ENCODE data around the gene SLIT3.

Gene SLIT3

DNA sequence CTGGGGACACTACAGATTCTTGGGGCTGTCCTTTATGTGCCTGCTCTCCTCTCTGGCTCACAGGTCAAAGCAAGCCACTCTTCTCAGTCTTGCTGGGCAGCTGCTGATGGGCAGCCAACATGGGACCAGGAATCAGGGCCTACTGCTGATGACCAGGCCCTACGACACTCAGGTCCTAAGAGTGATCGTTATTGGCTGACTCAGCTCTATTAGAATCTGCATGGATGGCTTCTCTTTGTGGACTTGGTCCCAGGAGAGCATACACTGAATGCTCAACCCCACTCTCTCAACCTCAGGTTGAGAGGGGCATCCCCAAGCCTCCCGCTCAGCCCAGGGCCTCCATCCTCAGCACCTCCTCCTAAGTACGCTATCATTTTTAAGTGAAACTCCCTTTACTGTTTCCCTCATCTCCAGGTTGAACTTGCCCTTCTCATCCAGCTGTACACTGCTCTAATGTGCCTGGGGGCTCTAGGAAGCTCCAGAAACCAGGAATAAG, 471.0 kb downstream of the SLIT3 start:
- no peak for ATAC-seq

DNA sequence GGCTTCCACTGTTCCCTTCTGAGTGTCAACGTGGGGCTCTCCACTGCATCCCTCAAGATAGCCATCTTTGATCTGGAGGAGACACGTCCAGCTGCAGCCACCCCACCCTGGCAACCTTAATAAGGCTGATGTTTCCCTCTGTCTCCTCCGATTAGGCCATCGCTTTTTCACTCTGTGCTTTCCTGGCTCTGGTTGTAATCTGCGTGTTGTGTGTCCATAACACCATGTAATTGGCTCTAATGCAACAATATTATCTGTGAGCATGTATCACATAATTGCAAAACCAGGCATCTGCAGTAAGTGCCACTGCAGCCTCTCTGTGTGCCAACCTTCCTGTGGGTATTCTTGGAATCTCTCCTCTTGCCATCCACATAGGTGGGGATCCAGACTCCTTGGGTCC, 471.9 kb downstream of the SLIT3 start:
- TF ChIP-seq ESRRG (CRISPR knock-in tag; IDR thresholded peaks at IDR 0.05) (no peak; the same call in 1 of the 2 replicates), ZNF8 (CRISPR knock-in tag; IDR thresholded peaks at IDR 0.05) (no peak), TCF4 (CRISPR knock-in tag; IDR thresholded peaks at IDR 0.05; ENCODE audit: borderline replicate concordance) (peak; percentile 77; the same call in 1 of the 2 replicates)
- TF ChIP-seq, protein P1, sequence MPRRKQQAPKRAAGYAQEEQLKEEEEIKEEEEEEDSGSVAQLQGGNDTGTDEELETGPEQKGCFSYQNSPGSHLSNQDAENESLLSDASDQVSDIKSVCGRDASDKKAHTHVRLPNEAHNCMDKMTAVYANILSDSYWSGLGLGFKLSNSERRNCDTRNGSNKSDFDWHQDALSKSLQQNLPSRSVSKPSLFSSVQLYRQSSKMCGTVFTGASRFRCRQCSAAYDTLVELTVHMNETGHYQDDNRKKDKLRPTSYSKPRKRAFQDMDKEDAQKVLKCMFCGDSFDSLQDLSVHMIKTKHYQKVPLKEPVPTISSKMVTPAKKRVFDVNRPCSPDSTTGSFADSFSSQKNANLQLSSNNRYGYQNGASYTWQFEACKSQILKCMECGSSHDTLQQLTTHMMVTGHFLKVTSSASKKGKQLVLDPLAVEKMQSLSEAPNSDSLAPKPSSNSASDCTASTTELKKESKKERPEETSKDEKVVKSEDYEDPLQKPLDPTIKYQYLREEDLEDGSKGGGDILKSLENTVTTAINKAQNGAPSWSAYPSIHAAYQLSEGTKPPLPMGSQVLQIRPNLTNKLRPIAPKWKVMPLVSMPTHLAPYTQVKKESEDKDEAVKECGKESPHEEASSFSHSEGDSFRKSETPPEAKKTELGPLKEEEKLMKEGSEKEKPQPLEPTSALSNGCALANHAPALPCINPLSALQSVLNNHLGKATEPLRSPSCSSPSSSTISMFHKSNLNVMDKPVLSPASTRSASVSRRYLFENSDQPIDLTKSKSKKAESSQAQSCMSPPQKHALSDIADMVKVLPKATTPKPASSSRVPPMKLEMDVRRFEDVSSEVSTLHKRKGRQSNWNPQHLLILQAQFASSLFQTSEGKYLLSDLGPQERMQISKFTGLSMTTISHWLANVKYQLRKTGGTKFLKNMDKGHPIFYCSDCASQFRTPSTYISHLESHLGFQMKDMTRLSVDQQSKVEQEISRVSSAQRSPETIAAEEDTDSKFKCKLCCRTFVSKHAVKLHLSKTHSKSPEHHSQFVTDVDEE (CRISPR knock-in tag; IDR thresholded peaks at IDR 0.05) = 0 out of 2 replicates have a peak, but pooled peaks have one; percentile 78
- TF ChIP-seq, protein P2, sequence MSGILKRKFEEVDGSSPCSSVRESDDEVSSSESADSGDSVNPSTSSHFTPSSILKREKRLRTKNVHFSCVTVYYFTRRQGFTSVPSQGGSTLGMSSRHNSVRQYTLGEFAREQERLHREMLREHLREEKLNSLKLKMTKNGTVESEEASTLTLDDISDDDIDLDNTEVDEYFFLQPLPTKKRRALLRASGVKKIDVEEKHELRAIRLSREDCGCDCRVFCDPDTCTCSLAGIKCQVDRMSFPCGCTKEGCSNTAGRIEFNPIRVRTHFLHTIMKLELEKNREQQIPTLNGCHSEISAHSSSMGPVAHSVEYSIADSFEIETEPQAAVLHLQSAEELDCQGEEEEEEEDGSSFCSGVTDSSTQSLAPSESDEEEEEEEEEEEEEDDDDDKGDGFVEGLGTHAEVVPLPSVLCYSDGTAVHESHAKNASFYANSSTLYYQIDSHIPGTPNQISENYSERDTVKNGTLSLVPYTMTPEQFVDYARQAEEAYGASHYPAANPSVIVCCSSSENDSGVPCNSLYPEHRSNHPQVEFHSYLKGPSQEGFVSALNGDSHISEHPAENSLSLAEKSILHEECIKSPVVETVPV (CRISPR knock-in tag; IDR thresholded peaks at IDR 0.05) = no peak
- ATAC-seq = peak; percentile 4; the same call in 1 of the 3 replicates

More for the DNA sequence above, 471.0 kb downstream of the SLIT3 start:
- TF ChIP-seq, protein P3, sequence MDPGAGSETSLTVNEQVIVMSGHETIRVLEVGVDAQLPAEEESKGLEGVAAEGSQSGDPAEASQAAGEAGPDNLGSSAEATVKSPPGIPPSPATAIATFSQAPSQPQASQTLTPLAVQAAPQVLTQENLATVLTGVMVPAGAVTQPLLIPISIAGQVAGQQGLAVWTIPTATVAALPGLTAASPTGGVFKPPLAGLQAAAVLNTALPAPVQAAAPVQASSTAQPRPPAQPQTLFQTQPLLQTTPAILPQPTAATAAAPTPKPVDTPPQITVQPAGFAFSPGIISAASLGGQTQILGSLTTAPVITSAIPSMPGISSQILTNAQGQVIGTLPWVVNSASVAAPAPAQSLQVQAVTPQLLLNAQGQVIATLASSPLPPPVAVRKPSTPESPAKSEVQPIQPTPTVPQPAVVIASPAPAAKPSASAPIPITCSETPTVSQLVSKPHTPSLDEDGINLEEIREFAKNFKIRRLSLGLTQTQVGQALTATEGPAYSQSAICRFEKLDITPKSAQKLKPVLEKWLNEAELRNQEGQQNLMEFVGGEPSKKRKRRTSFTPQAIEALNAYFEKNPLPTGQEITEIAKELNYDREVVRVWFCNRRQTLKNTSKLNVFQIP (CRISPR knock-in tag; IDR thresholded peaks at IDR 0.05; ENCODE audit: borderline replicate concordance, low read depth) = no peak
- TF ChIP-seq, protein P4, sequence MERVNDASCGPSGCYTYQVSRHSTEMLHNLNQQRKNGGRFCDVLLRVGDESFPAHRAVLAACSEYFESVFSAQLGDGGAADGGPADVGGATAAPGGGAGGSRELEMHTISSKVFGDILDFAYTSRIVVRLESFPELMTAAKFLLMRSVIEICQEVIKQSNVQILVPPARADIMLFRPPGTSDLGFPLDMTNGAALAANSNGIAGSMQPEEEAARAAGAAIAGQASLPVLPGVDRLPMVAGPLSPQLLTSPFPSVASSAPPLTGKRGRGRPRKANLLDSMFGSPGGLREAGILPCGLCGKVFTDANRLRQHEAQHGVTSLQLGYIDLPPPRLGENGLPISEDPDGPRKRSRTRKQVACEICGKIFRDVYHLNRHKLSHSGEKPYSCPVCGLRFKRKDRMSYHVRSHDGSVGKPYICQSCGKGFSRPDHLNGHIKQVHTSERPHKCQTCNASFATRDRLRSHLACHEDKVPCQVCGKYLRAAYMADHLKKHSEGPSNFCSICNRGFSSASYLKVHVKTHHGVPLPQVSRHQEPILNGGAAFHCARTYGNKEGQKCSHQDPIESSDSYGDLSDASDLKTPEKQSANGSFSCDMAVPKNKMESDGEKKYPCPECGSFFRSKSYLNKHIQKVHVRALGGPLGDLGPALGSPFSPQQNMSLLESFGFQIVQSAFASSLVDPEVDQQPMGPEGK (CRISPR knock-in tag; IDR thresholded peaks at IDR 0.05; ENCODE audit: borderline replicate concordance) = no peak
- no peak for TF ChIP-seq ZNF70 (CRISPR knock-in tag; IDR thresholded peaks at IDR 0.05)

DNA sequence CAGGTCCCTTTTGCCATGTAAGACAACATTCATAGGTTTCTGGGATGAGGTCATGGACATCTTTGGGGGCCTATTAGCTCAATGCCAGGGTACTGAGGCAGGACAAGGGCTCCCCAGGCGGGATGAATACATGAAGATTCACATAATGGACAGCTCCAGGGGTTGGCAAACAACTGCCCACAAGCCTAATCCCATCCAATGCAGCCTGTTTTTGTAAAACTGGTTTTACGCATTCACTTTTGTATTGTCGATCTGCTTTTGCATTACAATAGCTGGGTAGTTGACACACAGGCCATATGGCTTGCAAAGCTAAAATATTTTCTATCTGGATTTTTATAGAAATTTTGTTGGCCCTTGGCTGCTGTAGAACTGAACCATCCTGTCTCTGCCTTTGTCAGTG, 473.3 kb downstream of the SLIT3 start:
- TF ChIP-seq ARNTL (CRISPR knock-in tag; IDR thresholded peaks at IDR 0.05; ENCODE audit: borderline replicate concordance, low read depth) = no peak
- no peak for TF ChIP-seq PPARA (CRISPR knock-in tag; IDR thresholded peaks at IDR 0.05; ENCODE audit: borderline replicate concordance)
- TF ChIP-seq, protein P3 (CRISPR knock-in tag; IDR thresholded peaks at IDR 0.05; ENCODE audit: borderline replicate concordance, low read depth) = no peak
- no peak for TF ChIP-seq SNAI2 (CRISPR knock-in tag; IDR thresholded peaks at IDR 0.05)
- TF ChIP-seq BACH2 (CRISPR knock-in tag; IDR thresholded peaks at IDR 0.05; ENCODE audit: borderline replicate concordance) = no peak
- no peak for TF ChIP-seq ZFP3 (CRISPR knock-in tag; IDR thresholded peaks at IDR 0.05)
- TF ChIP-seq CSDC2 (CRISPR knock-in tag; IDR thresholded peaks at IDR 0.05) = no peak
- no peak for TF ChIP-seq ESRRG (CRISPR knock-in tag; IDR thresholded peaks at IDR 0.05)
- TF ChIP-seq, protein P5, sequence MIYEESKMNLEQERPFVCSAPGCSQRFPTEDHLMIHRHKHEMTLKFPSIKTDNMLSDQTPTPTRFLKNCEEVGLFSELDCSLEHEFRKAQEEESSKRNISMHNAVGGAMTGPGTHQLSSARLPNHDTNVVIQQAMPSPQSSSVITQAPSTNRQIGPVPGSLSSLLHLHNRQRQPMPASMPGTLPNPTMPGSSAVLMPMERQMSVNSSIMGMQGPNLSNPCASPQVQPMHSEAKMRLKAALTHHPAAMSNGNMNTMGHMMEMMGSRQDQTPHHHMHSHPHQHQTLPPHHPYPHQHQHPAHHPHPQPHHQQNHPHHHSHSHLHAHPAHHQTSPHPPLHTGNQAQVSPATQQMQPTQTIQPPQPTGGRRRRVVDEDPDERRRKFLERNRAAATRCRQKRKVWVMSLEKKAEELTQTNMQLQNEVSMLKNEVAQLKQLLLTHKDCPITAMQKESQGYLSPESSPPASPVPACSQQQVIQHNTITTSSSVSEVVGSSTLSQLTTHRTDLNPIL (CRISPR knock-in tag; IDR thresholded peaks at IDR 0.05; ENCODE audit: low read depth) = no peak
- no peak for TF ChIP-seq ISL1 (CRISPR knock-in tag; IDR thresholded peaks at IDR 0.05)
- no peak for ATAC-seq

DNA sequence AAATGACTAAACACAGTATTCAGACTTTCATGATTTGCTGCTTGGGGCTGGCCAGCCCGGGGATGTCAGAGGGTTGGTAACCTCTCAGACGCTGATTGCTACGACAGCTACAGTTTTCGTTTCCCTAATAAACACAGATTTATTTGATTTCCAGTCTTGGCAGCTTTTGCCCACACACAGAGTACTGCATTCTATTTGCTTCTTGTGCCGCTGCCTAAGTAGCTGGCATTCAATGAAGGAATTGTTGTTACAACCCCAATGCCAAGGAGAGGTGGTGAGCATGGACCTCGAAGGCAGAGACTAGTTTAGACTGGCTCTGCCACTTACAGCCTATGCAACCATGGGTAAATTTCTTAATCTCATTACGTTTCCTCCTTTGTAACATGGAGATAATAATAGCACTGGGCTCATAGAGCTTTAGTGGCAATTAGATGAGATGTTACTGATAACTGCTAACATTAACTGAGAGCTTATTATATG, 474.7 kb downstream of the SLIT3 start:
- ATAC-seq = peak; percentile 11; the same call in 1 of the 3 replicates
- TF ChIP-seq ZFP3 (CRISPR knock-in tag; IDR thresholded peaks at IDR 0.05) = 0 out of 2 replicates have a peak, but pooled peaks have one; percentile 44
- no peak for TF ChIP-seq PPARA (CRISPR knock-in tag; IDR thresholded peaks at IDR 0.05; ENCODE audit: borderline replicate concordance)
- TF ChIP-seq, protein P1 (CRISPR knock-in tag; IDR thresholded peaks at IDR 0.05) = peak; percentile 71; the same call in 1 of the 2 replicates
- TF ChIP-seq, protein P2 (CRISPR knock-in tag; IDR thresholded peaks at IDR 0.05) = no peak
- peak; percentile 47; the same call in 1 of the 2 replicates for TF ChIP-seq TCF4 (CRISPR knock-in tag; IDR thresholded peaks at IDR 0.05; ENCODE audit: borderline replicate concordance)
- no peak for TF ChIP-seq CSDC2 (CRISPR knock-in tag; IDR thresholded peaks at IDR 0.05)
- TF ChIP-seq, protein P5 (CRISPR knock-in tag; IDR thresholded peaks at IDR 0.05; ENCODE audit: low read depth) = no peak

Data from SK-N-SH treated with all-trans-retinoic acid at 6 μM for 48 hours (cell line).